HepG2 (cell line): ENCODE data around the gene EPB41L1. TPM values are rescaled to one million over a fixed set of nuclear protein-coding genes. Genes with fewer than 3 reads are reported as not detected.

Source experiments
- CBX5 ChIP-seq: sonication (generic); formaldehyde crosslinking; IDR thresholded peaks from 2 replicates; pipeline ENCODE4 v1.4.0; 2020; ENCODE audit warnings: missing genetic modification reagents, borderline replicate concordance
- CC2D1A ChIP-seq: sonication (generic); formaldehyde crosslinking; IDR thresholded peaks from 2 replicates; pipeline ENCODE4 v1.8.1; 2023; ENCODE audit warnings: mild to moderate bottlenecking, missing genetic modification reagents
- FOXO1 ChIP-seq: sonication (generic); formaldehyde crosslinking; IDR thresholded peaks from 2 replicates; pipeline ENCODE4 v1.4.0; 2020; ENCODE audit warnings: missing genetic modification reagents
- GABPA ChIP-seq, 2 experiments: IDR thresholded peaks; 2 replicates each; pipeline ENCODE4 v1.6.1; 2011 to 2016; ENCODE audit warnings: low read depth in 2 of 2, low read length in 1 of 2, missing biosample characterization in 1 of 2, missing genetic modification characterization in 1 of 2
- HOXA7 ChIP-seq: sonication (generic); formaldehyde crosslinking; IDR thresholded peaks from 2 replicates; pipeline ENCODE4 v1.8.1; 2022; ENCODE audit warnings: mild to moderate bottlenecking, missing genetic modification reagents, moderate library complexity
- IKZF1 ChIP-seq: fragments of 450-650 bp; IDR thresholded peaks from 2 replicates; pipeline ENCODE4 v1.7.1; 2016
- JUNB ChIP-seq: sonication (generic); formaldehyde crosslinking; IDR thresholded peaks from 2 replicates; pipeline ENCODE4 v1.8.0; 2022; ENCODE audit warnings: missing genetic modification reagents, mild to moderate bottlenecking, borderline replicate concordance
- MEIS1 ChIP-seq: sonication (generic); formaldehyde crosslinking; IDR thresholded peaks from 2 replicates; pipeline ENCODE4 v1.9.0; 2021; ENCODE audit warnings: mild to moderate bottlenecking, missing genetic modification reagents, moderate library complexity, borderline replicate concordance
- NR2F6 ChIP-seq, 2 experiments: IDR thresholded peaks; 2 replicates each; pipeline ENCODE4 v1.6.1; 2016; ENCODE audit warnings: antibody characterized with exemption in 1 of 2, mild to moderate bottlenecking in 1 of 2
- PHB2 ChIP-seq: fragments of 450-650 bp; IDR thresholded peaks from 2 replicates; pipeline ENCODE4 v1.6.1; 2018; ENCODE audit not compliant: partially characterized antibody
- TERF1 ChIP-seq: sonication (generic); formaldehyde crosslinking; IDR thresholded peaks from 2 replicates; pipeline ENCODE4 v1.8.0; 2022; ENCODE audit warnings: mild to moderate bottlenecking, missing genetic modification reagents, moderate library complexity
- ZNF205 ChIP-seq: IDR thresholded peaks from 2 replicates; pipeline ENCODE4 v1.6.1; 2018; ENCODE audit warnings: missing biosample characterization, missing genetic modification reagents
- ZNF260 ChIP-seq: sonication (generic); formaldehyde crosslinking; IDR thresholded peaks from 2 replicates; pipeline ENCODE4 v1.4.0; 2020; ENCODE audit warnings: missing genetic modification reagents, low read depth, mild to moderate bottlenecking, borderline replicate concordance
- ZNF709 ChIP-seq: sonication (generic); formaldehyde crosslinking; IDR thresholded peaks from 2 replicates; pipeline ENCODE4 v1.5.0; 2020; ENCODE audit warnings: mild to moderate bottlenecking, missing genetic modification reagents
- ZNF776 ChIP-seq: sonication (generic); formaldehyde crosslinking; IDR thresholded peaks from 2 replicates; pipeline ENCODE4 v1.4.0; 2020; ENCODE audit warnings: mild to moderate bottlenecking, missing genetic modification reagents
- ZSCAN31 ChIP-seq: sonication (generic); formaldehyde crosslinking; IDR thresholded peaks from 2 replicates; pipeline ENCODE4 v1.5.0; 2020; ENCODE audit warnings: low read depth, mild to moderate bottlenecking, missing genetic modification reagents
- polyA plus RNA-seq, 8 experiments: library from polyadenylated mRNA; depleted of rRNA in 3 of 8; stranded (reverse) in 7 of 8; unstranded in 1 of 8; fragments of >200 nt; fragmentation: Illumina TruSeq in 4 of 8; extraction: Trizol in 4 of 8; gene quantifications; 2 replicates each; pipeline versions ENCODE4 v1.2.1 to v1.2.3, GENCODE V29; 2011 to 2016; ENCODE audit warnings: low read depth in 4 of 8, missing spikeins in 1 of 8, mixed read lengths in 1 of 8; ENCODE audit not compliant: insufficient read depth in 1 of 8
- total RNA-seq, 5 experiments: library from RNA; depleted of rRNA; stranded (reverse); fragments of >200 nt; fragmentation: Illumina TruSeq; extraction: Trizol; gene quantifications; 2 replicates each; pipeline ENCODE4 v1.2.3, GENCODE V29; 2016; ENCODE audit warnings: low read depth in 1 of 5
- TF ChIP-seq, protein P1 (sequence below): IDR thresholded peaks from 2 replicates; pipeline ENCODE4 v1.6.1; 2016; ENCODE audit warnings: low read depth
- TF ChIP-seq, protein P2 (sequence below): IDR thresholded peaks from 2 replicates; pipeline ENCODE4 v1.6.1; 2016
- TF ChIP-seq, protein P3 (sequence below): sonication (generic); formaldehyde crosslinking; IDR thresholded peaks from 2 replicates; pipeline ENCODE4 v1.4.0; 2020; ENCODE audit warnings: mild to moderate bottlenecking, missing genetic modification reagents, borderline replicate concordance
- TF ChIP-seq, protein P4 (sequence below), 2 experiments: sonication (generic) in 1 of 2; formaldehyde crosslinking in 1 of 2; IDR thresholded peaks; 2 replicates each; pipeline versions ENCODE4 v1.5.1 to v1.6.1; 2011 to 2020; ENCODE audit warnings: borderline replicate concordance in 1 of 2, low read depth in 1 of 2, low read length in 1 of 2, mild to moderate bottlenecking in 1 of 2, missing genetic modification reagents in 1 of 2, moderate library complexity in 1 of 2
- TF ChIP-seq, protein P5 (sequence below): sonication (generic); formaldehyde crosslinking; IDR thresholded peaks from 2 replicates; pipeline ENCODE4 v1.4.0; 2020; ENCODE audit warnings: missing genetic modification reagents

Gene EPB41L1
- total and polyA plus RNA-seq, 2 of the 13 experiments (the other 11 are each of a cell fraction or from before 2014, with no cell fraction given): 16.7 to 39.0 TPM

GRCh38 chr20:36182604-36183154, 28.1 kb downstream of the EPB41L1 start (continued):
- TF ChIP-seq, protein P1, sequence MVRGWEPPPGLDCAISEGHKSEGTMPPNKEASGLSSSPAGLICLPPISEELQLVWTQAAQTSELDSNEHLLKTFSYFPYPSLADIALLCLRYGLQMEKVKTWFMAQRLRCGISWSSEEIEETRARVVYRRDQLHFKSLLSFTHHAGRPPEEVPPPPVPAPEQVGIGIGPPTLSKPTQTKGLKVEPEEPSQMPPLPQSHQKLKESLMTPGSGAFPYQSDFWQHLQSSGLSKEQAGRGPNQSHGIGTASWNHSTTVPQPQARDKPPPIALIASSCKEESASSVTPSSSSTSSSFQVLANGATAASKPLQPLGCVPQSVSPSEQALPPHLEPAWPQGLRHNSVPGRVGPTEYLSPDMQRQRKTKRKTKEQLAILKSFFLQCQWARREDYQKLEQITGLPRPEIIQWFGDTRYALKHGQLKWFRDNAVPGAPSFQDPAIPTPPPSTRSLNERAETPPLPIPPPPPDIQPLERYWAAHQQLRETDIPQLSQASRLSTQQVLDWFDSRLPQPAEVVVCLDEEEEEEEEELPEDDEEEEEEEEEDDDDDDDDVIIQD (CRISPR knock-in tag): 0 out of 2 replicates have a peak, but pooled peaks have one; percentile 2
- TF ChIP-seq HOXA7 (CRISPR knock-in tag) (no peak), MEIS1 (CRISPR knock-in tag) (no peak), NR2F6 (IDR thresholded peaks at IDR 0.05) (no peak), NR2F6 (CRISPR knock-in tag; IDR thresholded peaks at IDR 0.05) (peak; percentile 29), CC2D1A (CRISPR knock-in tag) (no peak), ZNF205 (CRISPR knock-in tag) (peak; percentile 27; the same call in 1 of the 2 replicates), ZNF709 (CRISPR knock-in tag) (no peak), FOXO1 (CRISPR knock-in tag) (no peak), JUNB (no peak), CBX5 (CRISPR knock-in tag) (0 out of 2 replicates have a peak, but pooled peaks have one; percentile 12), PHB2 (no peak), ZNF776 (CRISPR knock-in tag) (peak; percentile 74; the same call in 1 of the 2 replicates), GABPA (IDR thresholded peaks at IDR 0.05; ENCODE audit: low read depth, low read length) (no peak), GABPA (CRISPR knock-in tag; IDR thresholded peaks at IDR 0.05; ENCODE audit: low read depth) (no peak), ZNF260 (no peak), TERF1 (CRISPR knock-in tag) (no peak), ZSCAN31 (no peak), IKZF1 (no peak)
- TF ChIP-seq, protein P2, sequence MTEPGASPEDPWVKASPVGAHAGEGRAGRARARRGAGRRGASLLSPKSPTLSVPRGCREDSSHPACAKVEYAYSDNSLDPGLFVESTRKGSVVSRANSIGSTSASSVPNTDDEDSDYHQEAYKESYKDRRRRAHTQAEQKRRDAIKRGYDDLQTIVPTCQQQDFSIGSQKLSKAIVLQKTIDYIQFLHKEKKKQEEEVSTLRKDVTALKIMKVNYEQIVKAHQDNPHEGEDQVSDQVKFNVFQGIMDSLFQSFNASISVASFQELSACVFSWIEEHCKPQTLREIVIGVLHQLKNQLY (CRISPR knock-in tag): peak; percentile 99
- TF ChIP-seq, protein P3, sequence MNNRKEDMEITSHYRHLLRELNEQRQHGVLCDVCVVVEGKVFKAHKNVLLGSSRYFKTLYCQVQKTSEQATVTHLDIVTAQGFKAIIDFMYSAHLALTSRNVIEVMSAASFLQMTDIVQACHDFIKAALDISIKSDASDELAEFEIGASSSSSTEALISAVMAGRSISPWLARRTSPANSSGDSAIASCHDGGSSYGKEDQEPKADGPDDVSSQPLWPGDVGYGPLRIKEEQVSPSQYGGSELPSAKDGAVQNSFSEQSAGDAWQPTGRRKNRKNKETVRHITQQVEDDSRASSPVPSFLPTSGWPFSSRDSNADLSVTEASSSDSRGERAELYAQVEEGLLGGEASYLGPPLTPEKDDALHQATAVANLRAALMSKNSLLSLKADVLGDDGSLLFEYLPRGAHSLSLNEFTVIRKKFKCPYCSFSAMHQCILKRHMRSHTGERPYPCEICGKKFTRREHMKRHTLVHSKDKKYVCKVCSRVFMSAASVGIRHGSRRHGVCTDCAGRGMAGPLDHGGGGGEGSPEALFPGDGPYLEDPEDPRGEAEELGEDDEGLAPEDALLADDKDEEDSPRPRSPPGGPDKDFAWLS: no peak
- TF ChIP-seq, protein P4, sequence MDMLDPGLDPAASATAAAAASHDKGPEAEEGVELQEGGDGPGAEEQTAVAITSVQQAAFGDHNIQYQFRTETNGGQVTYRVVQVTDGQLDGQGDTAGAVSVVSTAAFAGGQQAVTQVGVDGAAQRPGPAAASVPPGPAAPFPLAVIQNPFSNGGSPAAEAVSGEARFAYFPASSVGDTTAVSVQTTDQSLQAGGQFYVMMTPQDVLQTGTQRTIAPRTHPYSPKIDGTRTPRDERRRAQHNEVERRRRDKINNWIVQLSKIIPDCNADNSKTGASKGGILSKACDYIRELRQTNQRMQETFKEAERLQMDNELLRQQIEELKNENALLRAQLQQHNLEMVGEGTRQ (IDR thresholded peaks at IDR 0.05; ENCODE audit: low read depth, low read length): no peak
- TF ChIP-seq, protein P4 (CRISPR knock-in tag; IDR thresholded peaks at IDR 0.05; ENCODE audit: borderline replicate concordance): no peak
- TF ChIP-seq, protein P5, sequence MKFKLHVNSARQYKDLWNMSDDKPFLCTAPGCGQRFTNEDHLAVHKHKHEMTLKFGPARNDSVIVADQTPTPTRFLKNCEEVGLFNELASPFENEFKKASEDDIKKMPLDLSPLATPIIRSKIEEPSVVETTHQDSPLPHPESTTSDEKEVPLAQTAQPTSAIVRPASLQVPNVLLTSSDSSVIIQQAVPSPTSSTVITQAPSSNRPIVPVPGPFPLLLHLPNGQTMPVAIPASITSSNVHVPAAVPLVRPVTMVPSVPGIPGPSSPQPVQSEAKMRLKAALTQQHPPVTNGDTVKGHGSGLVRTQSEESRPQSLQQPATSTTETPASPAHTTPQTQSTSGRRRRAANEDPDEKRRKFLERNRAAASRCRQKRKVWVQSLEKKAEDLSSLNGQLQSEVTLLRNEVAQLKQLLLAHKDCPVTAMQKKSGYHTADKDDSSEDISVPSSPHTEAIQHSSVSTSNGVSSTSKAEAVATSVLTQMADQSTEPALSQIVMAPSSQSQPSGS (CRISPR knock-in tag): no peak; the same call in 1 of the 2 replicates
